Erythroblast (primary cell): ENCODE data around the gene PHLDA1.

Source experiments
- DNase-seq, 2 experiments: peaks; one replicate each; lab custom pipeline; 2025; lab: John Stamatoyannopoulos, UW
- GATA1 ChIP-seq: IDR thresholded peaks from 2 replicates; pipeline ENCODE4 v1.6.1; 2011; ENCODE audit warnings: low read depth, mild to moderate bottlenecking, control low read depth, low read length, moderate library complexity
- POLR2A ChIP-seq: IDR thresholded peaks from 2 replicates; pipeline ENCODE4 v1.6.1; 2011; ENCODE audit warnings: mild to moderate bottlenecking, low read length

PHLDA1 gene

DNA sequence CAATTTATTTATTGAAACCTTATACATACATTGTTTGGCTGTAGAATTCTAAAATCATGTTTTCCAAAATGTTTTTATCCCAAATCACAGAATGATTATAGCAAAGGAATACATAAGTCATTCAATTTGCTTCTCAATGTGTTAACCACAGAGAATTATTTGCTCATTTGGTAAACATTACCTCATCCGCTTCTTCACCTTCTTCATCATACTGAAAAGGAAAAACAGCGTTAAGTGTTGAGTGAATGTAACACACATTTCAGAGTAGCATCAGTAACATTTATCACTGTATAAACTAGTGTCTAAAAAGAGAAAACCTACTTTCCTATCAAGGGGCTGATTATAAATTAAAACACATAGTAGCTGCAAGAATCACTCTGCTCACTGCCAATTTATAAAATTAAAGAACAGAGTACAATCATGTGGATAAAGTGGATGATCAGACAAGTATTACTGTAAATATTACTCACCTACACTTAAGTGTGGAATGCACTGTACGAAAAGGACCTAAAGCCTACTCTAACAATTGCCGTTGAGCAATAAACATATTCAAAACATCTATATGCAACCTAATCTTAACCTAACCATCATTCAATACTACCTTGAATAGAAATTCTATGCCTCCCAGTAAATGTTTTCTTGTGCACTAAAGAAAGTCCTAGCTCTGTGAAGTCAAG, 18.1 kb upstream of the PHLDA1 start:
- DNase-seq = no peak
- TF ChIP-seq GATA1 (no peak), POLR2A (no peak)

DNA sequence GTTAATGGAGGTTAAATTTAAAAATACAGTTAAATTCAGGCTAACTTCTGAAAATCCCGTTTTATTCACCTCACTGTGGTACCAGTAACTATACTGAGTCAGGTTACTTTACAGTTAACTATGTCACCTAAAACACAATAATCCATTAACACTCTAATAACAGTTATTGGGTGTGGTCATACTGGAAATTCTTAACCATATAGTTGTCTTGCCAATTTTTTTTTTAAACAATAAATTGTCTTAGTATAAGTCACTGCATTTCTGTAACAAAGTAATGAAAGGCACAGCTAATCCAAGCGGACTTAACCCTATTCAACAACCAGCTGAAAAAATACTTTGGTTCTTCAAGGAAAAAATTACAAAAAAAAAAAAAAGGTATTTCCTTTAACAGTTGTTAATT, 16.2 kb upstream of the PHLDA1 start:
- no peak for TF ChIP-seq GATA1
- TF ChIP-seq POLR2A = no peak
- DNase-seq = no peak

DNA sequence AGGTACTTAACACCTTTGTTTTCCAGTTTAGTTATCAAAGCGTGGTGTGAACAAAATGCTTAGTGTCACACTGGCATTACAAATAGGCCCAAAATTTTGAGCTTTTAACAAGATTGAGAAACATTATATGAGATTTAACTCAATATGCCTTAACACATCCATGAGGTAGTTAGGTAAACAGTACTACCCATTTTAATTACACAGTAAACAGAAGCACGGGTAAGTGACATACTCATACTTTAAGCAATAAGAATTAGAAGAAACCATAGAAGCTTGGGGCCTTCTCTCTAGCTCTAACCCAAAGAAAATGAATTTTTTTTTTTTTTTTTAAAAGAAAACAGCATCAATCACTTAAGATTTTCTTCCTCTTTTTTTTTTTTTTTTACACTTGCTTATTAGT, 15.5 kb upstream of the PHLDA1 start:
- TF ChIP-seq POLR2A (no peak), GATA1 (no peak)
- no peak for DNase-seq

DNA sequence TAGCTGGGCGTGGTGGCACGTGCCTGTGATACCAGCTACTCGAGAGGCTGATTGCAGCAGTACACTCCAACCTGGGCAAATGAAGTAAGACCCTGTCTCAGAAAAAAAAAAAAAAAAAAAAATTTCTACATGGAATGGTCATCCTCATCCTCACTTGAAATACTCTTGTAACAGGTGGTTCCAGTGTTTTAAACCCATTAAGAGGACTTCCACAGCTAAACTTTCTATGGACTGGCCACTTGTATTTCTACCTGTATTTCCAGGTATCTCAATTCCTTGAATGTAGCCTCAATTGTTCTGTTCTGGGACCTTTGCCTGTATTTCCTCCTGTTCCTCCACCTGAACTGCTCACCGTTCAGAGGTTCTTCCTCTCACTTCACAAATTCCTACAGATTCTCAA, 11.8 kb upstream of the PHLDA1 start:
- TF ChIP-seq POLR2A = no peak
- no peak for TF ChIP-seq GATA1
- DNase-seq = no peak

DNA sequence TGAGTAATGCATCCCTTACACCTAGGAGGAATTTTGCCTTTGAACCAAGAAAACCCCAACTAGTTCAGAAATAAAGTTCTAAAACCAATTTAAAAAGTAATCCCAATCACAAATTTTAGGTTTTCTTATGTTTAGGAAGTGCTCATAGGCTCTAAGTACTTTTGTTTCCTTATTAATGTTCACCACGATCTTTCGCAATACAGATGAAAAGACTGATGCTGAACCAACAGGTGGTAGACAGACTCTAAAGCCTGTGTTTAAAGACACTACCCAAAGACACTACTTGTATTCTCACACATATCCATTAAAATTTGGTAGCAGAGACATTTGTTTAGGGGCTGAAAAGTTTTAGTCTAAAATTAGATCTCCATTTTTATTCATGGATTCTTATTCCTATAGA, 10.6 kb upstream of the PHLDA1 start:
- TF ChIP-seq GATA1 (no peak), POLR2A (no peak)
- no peak for DNase-seq

DNA sequence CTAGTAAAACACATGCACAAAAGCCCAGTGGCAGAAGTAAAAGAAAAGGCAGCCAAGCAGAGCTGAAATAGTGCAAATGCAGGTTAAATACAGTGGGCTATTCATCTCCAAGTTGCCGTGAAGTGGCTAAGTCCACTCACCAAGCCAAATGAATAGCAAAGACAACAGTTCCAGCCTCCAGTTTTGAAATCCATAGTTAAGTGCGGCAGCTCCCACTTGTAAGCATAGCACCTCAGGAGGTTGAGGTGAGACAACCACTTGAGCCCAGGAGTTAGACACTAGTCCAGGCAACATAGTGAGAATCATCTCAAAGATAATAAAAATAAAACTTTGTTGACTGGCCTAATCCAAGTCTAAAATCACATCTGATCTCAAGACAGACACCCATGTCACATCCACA, 9.8 kb upstream of the PHLDA1 start:
- TF ChIP-seq GATA1 (no peak), POLR2A (no peak)
- DNase-seq = no peak

DNA sequence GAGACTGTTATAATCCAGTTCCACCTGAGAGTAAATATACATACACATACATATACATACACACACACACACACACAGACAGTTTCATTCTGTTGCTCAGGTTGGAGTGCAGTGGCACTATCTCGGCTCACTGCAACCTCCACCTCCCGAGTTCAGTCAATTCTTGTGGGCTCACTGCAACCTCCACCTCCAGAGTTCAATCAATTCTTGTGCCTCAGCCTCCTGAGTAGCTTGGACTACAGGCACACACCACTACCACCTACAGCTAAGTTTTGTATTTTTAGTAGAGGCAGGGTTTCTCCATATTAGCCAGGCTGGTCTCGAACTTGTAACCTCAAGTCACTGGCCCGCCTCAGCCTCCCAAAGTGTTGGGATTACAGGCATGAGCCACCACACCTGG, 8.9 kb upstream of the PHLDA1 start:
- DNase-seq = no peak
- TF ChIP-seq POLR2A (no peak), GATA1 (no peak)

DNA sequence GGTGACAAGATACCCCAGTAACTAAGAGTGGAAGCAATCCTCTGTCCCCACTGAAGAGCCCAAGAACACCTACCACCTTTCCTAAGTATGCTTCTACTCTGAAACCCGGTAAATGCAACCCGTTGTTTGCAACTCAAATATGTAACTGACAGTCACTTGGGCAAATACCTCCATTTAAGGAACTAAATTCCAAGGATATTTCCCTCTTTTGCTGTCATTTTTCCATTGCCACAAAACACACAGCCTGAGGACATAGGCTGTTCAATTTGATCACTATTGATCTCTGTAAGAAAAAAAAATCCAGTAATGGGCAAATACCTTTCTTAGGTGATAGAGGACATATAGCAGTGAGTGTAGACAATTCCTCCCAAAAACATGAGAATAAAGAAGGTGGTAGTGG, 6.6 kb upstream of the PHLDA1 start:
- TF ChIP-seq GATA1 (no peak), POLR2A (no peak)
- DNase-seq = no peak

DNA sequence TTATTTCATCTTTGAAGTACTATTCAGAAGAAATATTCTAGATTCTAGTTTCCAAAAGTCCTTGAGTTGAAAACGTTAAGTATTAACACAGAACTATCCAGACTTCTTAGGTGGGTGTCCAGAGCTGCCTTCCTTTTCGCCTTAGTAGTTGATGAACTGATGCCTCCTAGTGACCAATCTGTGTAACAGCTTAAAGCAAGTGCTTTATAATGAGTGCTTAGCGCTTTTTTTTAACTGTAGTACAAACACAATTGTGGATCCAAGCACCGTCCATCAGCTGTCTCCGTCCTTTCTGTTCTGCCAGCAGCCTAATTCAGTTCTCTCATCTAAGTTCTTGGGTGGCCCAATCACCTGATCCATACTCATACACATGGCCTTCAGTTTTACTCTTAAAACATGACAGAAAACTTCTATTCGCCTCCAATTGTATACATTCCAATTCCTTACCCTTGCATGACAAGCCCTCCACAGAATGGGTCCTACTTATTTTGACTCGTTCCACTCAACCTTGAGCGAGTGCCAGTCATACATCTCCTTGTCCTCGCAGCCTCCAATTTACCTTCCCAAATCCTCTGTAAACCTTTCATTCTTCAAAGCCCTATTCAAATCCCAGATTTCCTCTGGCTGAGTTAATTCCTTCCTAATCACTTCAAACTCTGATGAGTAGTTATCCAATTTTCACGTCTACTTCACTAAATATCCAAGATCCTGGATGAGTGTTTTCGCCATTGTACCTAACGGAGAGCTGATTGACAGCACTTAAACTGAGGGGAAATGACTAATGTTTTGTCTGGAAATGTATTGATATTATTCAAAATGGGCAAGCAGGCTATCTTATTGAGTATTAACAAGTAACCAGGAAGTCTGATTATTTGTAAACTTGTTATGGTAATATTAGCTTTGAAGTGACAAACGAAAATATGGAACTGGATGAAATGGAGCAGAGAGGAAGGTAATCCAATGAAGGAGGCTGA, 5.8 kb upstream of the PHLDA1 start:
- peak; percentile 83 to 85 for DNase-seq

DNA sequence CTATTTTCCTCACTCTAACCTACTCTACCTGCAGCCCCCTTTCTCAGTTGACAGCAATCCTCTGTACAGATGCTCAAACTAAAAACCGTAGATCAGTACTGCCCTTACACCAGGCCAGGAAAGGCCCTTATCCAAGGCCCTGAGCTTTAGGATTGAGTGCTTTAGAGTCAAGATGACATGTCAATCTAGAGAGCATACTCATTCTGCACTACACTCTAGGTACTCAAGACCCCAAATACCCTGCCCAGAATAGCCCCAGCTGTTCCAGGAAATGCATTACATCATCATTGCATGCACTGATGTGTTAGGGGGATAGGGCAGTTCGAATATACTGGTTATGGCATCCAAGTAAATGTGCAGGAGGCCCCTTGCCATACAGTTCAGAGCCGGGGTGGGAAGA, 3.5 kb upstream of the PHLDA1 start:
- peak; percentile 21 to 53 for DNase-seq
- TF ChIP-seq POLR2A = no peak
- no peak for TF ChIP-seq GATA1

More for the DNA sequence above, 5.8 kb upstream of the PHLDA1 start:
- no peak for TF ChIP-seq POLR2A
- TF ChIP-seq GATA1 = no peak

DNA sequence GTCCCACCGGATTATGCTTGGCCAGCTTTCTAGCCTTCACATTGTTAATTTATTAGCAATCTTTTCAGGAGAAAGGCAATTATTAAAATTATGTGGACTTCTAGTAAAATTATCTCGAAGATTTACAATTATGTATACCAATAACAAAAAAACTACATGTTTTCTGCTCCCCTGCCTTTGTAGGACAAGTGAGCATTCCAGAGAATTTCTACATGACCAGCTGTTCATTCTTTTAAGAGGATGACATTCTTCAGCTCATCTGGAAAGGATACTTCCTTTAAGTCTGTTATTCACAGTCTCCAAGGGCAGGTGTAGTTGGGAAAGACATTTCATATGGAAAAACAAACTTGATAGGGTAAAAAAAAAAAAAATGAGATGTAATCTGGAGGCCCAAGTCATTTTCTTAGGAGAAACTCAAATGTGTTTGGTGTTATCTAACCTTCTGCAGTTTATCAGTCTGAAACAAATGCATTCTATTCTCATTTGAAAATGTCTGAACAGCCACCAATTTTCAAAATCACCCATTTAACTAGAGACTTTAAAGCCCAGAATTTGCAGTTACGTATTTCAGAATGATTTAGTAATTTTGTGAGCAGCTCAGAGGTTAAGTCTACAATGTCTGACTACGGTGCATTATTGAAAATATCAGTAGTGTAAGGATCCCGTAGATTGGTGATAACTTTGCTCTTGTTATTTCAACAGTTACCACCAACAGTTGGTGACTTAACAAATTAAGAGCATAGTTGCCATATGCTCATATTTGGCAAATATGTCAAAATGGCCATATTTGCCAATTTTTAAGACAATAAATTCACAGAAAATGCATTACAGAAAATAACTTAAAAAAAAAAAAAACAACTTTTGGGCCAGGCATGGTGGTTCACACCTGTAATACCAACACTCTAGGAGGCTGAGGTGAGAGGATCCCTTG, 1.8 kb upstream of the PHLDA1 start:
- TF ChIP-seq POLR2A (no peak), GATA1 (peak; percentile 16)
- DNase-seq = peak; percentile 56 to 76

DNA sequence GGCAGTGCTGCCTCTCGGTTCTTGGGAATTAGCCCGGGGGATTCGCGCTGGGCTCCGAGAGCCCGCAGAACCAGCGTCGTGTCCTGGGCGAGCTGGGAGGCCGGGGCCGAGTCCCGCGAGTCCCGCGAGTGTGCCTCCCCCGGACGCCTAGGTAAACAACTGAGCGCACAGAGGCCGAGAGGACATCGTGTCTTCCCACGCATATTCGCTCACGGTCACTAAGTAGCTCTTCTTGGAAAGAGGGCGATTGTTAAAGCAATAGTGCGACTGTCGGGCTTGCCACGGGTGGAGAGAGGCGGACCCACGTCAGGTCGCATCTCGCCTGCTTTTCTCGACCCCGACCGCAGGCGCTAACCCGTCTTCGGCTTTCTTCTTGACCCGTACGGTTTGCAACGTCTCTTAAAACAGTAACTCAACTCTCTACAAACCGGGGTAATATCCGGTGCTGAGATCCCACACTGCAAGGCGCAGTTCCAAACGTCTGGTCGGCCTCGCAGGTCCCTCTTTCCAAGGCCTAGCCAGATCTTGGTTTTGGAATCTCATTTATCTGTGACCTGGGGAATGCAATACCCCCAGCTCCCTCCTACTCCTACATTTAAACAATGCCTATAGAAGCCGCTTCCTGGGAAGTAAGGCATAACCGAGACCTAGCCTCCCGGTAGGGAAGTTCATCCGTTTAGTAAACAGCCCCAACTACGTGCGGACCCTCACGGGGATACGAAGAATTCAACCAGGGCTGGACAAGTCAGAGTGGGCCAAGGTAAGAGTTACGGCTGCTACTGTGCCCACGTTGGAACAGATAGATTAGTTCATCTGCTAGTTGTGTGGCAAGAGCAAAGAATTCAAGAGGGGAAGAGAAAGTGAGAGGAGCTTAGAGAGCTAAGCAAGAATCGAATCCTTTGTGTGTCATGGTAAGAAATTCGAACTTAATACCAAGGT, 736 bp upstream of the PHLDA1 start:
- TF ChIP-seq GATA1 = no peak
- peak; percentile 59 for TF ChIP-seq POLR2A
- DNase-seq = peak; percentile 72 to 84
